NCI-H69 (cell line): ENCODE data around the gene SERINC5.
"Not testable (repeated sequence)": the region's sequence is repeated elsewhere in the genome, so short reads cannot be mapped to it uniquely, and the experiment has no call there.

ENCODE experiments used
- DNase-seq: peaks from one replicate; lab custom pipeline; 2025; lab: John Stamatoyannopoulos, UW

SERINC5 gene

DNA sequence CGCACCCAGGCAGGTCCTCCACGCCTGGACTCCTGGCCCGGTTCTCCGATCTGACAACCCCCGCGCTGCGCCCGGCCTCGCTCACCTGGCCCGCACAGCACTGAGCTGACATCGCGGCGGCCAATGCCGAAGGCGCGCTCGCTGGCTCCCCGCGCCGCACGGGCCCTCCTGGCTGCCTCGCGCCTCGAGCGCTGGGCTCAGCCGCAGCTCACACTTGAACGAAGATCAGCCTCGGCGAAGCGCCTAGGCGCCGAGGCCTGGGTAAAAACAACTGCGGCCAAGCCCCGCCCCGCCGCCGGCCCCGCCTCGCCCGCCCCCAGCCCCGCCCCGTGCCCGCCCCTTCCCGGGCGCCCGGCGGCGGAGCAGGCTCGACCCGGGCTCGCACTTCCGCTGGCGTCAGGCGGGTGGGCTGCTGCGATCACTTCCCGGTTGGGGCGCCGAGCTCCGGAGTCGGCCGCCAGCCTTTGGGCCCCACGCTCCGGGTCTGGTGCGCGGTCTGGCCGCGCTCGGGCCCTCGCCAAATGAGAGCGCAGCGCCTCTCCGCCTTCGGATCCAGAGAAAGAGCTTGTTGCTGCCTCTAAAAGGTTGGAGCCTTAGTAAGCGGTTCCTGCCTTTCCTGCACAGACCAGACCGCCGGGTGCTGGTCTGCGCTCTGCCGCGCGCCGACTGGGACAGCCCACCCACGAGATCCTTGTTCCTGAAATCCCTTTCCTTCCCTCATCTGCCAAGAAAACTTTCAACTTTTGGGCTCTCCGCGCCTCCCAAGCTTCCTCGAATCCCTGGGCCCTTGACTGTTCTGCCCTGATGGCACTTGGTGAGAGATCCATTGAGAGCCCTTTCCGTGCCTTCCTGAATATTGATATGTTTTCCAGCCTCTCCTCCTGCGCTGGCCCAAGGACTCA lies at the start of gene SERINC5:
Gene SERINC5, minus strand, starts transcription at position 238 of the 902 bp plus-strand sequence. Its CDS starts 126 bp downstream, at position 112.
- DNase-seq, result peak; percentile 92

DNA sequence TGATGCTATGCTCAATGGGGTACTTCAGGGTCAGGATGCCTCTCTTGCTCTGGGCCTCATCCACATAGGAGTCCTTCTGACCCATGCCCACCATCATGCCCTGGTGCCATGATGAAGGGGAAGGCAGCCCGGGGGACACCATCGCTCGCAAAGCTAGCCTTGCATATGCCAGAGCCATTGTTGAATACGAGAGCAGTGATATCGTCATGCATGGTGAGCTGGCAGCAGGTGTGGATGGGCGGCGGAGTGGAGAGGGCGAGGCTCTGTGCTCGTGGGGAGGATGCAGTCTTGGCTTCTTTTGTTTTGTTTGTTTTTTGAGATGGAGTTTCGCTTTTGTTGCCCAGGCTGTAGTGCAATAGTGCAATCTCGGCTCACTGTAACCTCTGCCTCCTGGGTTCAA lies 46.8 kb upstream of the SERINC5 start:
- DNase-seq, result no peak

DNA sequence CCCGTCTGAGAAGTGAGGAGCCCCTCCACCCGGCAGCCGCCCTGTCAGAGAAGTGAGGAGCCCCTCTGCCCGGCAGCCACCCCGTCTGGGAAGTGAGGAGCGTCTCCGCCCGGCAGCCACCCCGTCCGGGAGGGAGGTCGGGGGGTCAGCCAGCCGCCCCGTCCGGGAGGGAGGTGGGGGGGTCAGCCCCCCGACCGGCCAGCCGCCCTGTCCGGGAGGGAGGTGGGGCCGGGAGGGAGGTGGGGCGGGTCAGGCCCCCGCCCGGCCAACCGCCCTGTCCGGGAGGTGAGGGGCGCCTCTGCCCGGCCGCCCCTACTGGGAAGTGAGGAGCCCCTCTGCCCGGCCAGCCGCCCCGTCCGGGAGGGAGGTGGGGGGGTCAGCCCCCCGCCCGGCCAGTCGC lies 45.5 kb upstream of the SERINC5 start:
- DNase-seq, result not testable (repeated sequence)

DNA sequence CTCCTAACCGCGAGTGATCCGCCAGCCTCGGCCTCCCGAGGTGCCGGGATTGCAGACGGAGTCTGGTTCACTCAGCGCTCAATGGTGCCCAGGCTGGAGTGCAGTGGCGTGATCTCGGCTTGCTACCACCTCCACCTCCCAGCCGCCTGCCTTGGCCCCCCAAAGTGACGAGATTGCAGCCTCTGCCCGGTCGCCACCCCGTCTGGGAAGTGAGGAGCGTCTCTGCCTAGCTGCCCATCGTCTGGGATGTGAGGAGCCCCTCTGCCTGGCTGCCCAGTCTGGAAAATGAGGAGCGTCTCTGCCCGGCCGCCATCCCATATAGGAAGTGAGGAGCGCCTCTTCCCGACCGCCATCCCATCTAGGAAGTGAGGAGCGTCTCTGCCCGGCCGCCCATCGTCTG lies 44.9 kb upstream of the SERINC5 start:
- DNase-seq, result not testable (repeated sequence)

DNA sequence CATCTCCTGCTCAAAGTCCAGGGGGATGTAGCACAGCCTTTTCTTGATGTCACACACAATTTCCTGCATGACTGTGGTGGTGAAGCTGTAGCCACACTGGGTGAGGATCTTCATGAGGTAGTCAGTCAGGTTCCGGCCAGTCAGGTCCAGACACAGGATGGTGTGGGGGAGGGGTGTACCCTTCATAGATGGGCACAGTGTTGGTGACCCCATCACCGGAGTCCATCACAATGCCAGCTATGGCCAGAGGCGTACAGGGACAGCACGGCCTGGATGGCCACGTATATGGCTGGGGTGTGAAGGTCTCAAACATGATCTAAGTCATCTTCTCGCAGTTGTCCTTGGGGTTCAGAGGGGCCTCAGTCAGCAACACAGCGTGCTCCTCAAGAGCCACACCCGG lies 44.3 kb upstream of the SERINC5 start:
- no peak for DNase-seq

DNA sequence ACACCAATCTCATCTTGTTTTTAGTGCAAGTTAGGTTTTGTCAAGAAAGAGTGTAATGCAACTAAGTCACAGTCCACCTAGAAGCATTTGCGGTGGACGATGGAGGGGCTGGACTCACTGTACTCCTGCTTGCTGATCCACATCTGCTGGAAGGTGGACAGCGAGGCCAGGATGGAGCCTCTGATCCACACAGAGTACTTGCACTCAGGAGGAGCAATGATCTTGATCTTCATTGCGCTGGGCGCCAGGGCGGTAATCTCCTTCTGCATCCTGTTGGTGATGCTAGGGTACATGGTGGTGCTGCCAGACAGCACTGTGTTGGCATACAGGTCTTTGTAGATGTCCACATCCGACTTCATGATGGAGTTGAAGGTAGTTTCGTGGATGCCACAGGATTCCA lies 43.8 kb upstream of the SERINC5 start:
- no peak for DNase-seq

DNA sequence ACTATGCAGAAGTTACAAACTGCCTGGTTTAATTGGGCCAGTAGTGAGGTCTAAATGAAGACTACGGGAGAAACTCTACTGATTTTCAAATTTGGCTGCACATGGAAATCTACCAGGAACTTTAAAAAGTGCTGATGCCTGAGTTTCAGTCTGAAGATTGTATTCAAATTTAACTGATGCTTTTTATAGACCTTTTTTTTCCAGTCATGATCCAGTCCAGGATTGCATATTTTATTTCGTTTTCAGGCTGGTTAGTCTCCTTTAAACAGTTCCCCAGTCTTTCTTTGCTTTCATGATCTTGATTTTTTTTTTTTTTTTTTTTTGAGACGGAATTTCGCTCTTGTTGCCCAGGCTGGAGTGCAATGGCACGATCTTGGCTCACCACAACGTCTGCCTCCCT lies 40.3 kb upstream of the SERINC5 start:
- no peak for DNase-seq

DNA sequence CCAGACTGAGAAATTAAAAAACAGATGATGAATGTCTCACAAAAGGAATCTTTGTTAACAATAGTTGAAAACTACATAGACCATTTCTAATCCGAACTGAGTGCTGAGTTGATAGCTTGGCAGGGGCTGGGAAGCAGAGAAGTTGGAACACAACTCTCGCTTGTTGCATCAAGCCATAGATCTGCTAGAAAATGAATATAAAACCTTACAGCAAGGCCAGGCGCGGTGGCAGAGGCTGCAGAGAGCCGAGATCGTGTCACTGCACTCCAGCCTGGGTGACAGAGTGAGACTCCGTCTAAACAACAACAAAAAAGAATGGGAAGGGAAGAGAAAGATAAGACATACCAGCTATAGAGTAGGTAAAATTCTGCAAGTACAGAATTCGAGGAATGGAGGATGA lies 35.9 kb upstream of the SERINC5 start:
- no peak for DNase-seq

DNA sequence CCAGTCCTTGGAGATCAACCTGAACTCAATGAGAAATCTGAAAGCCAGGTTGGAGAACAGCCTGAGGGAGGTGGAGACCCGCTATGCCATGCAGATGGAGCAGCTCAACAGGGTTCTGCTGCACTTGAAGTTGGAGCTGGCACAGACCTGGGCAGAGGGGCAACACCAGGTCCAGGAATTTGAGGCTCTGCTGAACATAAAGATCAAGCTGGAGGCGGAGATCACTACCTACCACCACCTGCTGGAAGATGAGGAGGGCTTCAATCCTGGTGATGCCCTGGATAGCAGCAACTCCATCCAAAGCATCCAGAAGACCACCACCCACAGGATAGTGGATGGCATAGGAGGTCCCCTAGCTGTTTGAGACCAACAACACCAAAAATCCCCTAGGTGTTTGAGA lies 33.5 kb upstream of the SERINC5 start:
- DNase-seq, result no peak

DNA sequence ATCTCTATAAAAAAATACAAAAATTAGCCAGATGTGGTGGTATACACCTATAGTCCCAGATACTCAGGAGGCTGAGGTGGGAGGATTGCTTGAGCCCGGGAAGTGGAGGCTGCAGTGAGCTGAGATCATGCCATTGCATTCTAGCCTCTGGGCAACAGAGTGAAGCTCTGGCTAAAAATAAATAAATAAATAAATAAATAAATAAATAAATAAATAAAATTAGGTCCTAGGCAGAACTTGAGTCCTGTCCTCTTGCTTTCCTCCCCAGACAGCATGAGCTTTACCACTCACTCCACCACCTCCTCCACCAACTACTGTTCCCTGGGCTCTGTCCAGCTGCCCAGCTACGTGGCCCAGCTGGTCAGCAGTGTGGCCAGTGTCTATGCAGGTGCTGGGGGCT lies 32.3 kb upstream of the SERINC5 start:
- no peak for DNase-seq

DNA sequence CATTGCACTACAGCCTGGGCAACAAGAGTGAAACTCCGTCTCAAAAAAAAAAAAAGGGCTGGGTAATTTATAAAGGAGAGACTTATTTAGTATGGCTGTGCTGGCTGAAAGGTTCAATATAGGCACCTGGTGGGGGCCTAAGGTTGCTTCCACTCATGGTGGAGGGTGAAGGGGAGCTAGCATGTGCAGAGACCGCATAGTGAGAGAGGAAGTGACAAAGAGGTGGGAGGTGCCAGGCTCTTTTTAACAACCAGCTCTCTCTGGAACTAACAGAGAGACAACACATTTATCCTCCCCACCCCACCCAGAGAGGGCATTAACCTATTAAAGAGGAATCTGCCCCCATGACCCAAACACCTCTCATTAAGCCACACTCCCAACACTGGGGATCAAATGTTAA lies 28.9 kb upstream of the SERINC5 start:
- DNase-seq, result no peak

DNA sequence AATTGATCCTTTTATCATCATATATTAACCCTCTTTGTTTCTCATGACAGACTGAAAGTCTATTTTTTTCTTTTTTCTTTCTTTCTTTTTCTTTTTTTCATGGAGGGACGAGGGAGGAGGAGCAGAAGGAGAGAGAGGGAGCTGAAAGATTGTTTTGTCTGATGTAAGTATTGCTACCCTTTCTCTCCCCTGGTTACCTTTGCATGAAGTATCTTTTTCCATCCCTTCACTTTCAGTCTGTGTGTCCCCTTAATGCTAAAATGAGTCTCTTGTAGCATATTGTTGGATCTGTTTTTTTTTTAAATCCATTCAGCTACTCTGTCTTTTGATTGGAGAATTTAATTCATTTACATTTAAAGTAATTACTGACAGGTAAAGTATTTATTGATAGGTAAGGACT lies 27.5 kb upstream of the SERINC5 start:
- DNase-seq, result no peak

DNA sequence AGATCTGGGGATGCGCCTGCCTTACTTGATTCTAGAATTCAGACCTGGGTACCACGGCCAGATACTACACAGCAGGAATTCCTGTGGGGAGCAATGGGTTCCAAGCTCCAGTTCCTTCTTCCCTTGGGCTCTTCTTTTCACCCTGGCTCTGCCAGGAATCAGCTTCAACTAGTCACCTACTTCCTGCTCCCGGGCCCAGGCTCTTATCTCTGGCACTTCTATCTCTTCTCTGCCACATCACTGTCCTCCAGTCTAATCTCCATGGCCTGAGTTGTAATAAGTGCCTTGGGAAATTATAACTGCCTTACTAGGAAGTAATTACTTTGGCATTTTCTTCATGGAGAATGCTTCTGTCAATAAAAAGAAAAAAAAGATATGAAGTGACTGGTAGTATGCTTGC lies 26.2 kb upstream of the SERINC5 start:
- peak; percentile 10 for DNase-seq

DNA sequence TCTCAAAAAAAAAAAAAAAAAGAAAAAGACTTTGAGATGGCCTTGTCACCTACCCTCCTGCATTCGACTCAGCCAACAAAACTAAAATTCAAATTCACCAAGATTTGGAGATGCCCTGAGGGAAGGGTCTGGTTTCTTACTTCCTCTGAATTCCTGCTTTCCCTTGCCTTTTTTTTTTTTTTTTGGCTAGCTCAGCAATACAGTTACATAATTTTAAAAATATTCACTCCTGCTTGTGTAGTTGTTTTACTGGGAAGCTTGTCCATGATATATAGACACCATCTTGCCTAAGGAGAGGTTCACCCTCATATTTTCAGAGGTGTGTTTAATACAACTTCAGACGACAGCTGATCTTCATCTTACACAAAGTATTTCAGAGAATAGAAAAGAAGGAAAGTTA lies 21.3 kb upstream of the SERINC5 start:
- no peak for DNase-seq

DNA sequence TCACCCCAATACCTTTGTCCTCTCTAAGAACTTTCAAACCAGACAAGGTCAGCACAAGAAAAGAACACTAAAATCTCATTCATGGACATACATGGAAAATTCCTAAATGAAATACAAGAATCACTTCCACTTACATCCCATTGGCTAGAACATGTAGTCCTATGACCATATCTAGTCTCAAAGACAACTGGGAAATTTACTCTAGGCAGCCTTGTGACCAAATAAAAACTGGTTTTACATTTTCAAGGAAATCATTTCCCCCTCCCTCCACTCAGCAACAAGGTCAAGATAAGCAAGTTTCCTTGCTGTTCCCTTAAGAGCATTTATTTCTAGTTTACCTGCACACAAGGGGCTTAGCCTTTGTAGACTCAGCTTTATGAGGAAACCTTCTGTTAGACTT lies 20.3 kb upstream of the SERINC5 start:
- DNase-seq, result no peak

DNA sequence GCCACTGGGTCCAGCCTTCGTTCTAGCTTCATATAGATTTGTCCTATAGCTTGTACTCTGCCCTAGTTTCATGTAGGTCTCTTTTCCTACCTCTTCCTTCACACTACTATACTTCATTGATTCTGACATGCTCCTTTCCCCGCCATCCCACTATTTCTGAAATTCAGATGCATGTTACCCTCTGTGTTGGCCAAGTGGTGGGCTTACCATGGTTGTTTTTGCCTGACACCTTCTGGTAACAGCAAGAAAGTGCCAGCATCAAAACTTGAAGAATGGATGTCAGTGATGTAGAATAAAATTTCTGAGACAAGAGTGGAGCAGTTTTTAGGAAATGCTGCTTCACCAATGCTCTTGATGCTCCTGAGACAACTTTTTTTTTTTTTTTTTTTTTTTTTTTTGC lies 19.5 kb upstream of the SERINC5 start:
- peak; percentile 70 for DNase-seq

DNA sequence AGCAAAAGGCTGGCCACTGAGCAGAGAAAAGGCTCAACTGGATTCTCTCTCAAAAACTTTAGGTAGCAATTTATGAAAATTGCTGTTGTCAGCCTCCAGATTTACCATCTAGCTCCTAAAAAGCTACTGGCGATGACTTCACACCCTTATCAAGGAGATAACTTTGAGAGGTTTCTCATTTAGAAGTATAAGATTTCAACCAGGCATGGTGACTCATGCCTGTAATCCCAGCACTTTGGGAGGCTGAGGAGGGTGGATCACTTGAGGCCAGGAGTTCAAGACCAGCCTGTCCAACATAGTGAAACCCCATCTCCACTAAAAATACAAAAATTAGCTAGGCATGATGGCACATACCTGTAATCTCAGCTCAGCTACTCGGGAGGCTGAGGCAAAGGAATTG lies 14.7 kb upstream of the SERINC5 start:
- not testable (repeated sequence) for DNase-seq

DNA sequence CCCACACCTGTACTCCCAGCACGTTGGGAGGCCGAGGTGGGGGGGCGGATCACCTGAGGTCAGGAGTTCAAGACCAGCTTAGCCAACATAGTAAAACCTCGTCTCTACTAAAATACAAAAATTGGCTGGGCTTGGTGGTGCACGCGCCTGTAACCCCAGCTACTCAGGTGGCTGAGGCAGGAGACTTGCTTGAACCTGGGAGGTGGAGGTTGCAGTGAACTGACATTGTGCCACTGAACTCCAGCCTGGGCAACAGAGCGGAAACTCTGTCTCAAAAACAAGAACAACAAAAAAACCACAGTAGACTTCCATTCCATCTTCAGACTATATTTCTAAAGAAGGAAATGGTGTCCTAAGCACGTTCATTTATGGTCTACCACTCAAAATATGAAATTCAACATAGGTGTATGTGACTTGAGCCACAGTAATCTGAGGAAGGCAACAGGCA lies 14.2 kb upstream of the SERINC5 start:
- no peak for DNase-seq

DNA sequence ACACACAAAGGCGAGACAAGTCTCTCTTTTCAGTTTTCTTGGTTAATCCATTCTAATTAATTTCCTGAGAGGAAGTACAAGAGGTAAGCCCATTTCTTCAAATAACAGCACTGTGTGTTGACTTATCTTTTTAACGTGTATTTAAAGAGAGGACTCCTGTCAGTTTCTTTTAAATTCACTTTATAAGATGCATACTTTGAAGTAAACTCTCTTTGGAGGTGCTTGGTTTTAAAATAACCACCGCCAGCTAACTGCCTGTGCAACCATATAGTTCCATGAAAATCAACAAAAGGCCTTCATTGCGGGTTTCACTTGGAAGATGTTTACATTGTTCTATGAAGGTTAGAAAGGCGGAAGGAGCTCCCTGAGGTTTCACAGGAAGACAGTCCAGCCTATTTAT lies 13.1 kb upstream of the SERINC5 start:
- DNase-seq, result no peak

DNA sequence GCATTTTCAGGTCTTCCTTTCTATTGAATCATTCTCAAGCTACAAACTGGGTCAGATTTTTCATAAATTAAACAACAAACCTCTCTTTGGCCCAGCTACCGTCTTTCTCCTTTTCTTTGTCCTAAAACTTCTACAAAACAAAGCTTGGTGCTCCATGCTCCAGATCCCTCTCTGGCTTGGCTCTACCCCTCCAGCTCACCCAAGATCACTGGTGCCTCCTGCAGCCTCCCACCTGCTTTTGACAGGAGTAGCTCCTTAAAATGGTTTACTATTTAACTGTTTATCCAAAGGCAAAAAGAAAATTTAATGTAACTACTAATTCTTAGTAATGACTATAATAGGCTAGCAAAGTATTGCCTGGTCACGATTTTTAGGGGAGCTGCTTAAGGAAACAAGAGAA lies 10.7 kb upstream of the SERINC5 start:
- DNase-seq, result no peak

DNA sequence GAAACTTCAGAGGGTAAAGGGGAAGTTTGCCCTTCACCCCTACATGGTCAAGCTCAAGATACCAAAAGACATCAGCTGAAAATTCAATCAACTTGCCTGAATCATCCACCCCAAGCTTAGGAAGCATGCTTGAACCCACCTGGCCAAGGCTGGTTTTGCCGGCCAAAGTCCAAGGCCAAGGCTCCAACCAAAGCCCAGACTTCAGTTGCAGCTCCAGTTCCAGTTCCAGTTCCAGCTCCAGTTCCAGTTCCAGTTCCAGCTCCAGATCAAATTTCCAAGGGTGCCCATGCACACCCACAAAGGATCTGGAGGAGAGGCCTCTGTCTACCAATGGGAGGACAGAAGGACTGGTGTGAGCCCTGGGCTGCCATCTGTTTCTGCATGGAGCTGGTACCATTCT lies 4.6 kb upstream of the SERINC5 start:
- peak; percentile 40 for DNase-seq

DNA sequence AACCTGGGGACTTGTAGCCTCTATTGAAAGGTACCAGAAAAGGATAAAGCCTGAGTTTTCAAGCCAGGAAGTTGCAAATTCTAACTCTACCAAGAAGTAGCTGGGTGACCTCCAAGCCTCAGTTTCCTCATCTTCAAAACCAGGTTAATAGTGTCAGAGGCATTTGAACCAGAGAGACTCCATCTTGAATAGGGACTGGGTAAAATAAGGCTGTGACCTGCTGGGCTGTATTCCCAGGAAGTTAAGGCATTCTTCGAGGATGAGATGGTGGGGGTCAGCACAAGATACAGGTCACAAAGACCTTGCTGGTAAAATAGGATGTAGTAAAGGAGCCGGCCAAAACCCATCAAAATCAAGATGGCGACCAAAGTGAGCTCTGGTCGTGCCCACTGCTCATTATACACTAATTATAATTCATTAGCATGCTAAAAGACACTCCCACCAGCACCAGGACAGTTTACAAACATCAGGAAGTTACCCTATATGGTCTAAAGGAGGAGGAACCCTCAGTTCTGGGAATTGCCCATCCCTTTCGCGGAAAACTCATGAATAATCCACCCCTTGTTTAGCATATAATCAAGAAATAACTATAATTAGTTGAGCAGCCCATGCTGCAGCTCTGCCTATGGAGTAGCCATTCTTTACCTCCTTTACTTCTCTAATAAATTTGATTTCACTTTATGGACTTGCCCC lies 3.8 kb upstream of the SERINC5 start:
- no peak for DNase-seq

DNA sequence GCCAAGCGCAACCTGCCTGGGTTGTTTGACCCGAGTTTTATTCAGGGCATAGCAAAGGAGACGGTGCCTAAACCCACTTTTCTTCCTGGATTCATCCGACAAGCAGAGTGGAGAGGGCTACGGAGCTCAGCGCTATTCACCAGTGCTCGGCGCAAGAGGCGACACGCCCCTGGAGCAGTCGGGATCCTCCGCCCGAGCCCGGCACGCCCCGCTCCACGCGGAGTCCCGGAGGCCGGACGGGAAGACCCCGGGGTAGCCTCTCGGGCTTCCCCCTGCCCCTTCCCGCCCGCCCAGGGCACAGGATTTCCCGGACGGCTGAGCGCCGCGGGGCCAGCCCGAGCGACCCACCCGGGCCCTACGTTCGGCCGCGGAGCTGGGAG lies 427 bp downstream of the SERINC5 start:
- DNase-seq, result peak; percentile 78
